Measurements from ENCODE around the gene PKMYT1. TPM values are rescaled to one million over a fixed set of nuclear protein-coding genes. Genes with fewer than 3 reads are reported as not detected.

The PKMYT1 gene
- total and polyA plus RNA-seq, 2 of the 4 experiments (the other 2 are of a cell fraction) = 1.8 to 14.9 TPM

DNA sequence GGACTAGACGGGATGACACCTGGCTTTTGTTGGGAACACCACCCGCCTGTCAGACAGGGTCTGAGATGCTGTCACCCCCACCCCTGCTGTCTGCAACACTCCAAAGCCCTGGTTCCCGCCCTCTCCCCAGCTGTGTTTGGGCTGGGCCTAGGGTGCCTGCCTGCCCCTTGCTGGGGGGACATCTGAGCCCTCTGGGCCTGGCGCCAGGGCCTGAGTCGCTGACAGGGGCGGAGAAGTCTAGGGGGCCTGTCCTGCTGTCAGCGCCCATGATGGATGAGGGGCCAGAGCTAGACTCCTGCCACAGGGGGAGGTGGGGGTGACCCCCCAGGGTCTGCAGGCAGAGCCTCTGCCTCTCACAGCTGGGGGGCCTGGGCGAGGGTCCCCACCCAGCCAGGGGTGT is 7.6 kb upstream of the PKMYT1 start:
- Histone ChIP-seq H3K36me3 (ENCODE audit: control insufficient read depth, insufficient read depth, low read length) (no peaks in the 10 kb centered on the region), H3K4me1 (ENCODE audit: control insufficient read depth, insufficient read depth, low read length) (peaks cover 2% of the 10 kb centered on the region; the same call in 1 of the 2 replicates), H3K4ac (ENCODE audit: low read depth, low read length) (no peak overlapping the region), H3K4me2 (ENCODE audit: low read depth, low read length) (no peak overlapping the region), H4K8ac (ENCODE audit: low read depth in 2 of 2, low read length in 2 of 2) (no peak overlapping the region), H3K56ac (ENCODE audit: extremely low read depth, insufficient read depth, low read length) (no peak overlapping the region), H3K9me1 (ENCODE audit: insufficient read depth, low read length) (no peaks in the 10 kb centered on the region), H2BK15ac (ENCODE audit: low read depth, low read length) (no peak overlapping the region), H2BK5ac (ENCODE audit: low read depth, low read length, poor library complexity, severe bottlenecking) (no peak overlapping the region), H3K18ac (ENCODE audit: low read depth, low read length) (no peak overlapping the region), H3K4me3 (ENCODE audit: insufficient read depth, low read depth, low read length) (no peak overlapping the region), H4K5ac (ENCODE audit: low read depth, low read length) (no peak overlapping the region), H3K9ac (ENCODE audit: low read depth, low read length) (no peak overlapping the region), H4K91ac (ENCODE audit: insufficient read depth, low read depth, low read length) (no peak overlapping the region), H2BK20ac (ENCODE audit: low read depth, low read length) (no peak overlapping the region), H4K20me1 (ENCODE audit: insufficient read depth, low read length) (no peaks in the 10 kb centered on the region), H2AK5ac (ENCODE audit: low read depth, low read length) (no peak overlapping the region), H2AFZ (replicated peaks; ENCODE audit: low read length, poor library complexity) (no peak overlapping the region), H2BK120ac (ENCODE audit: low read depth, low read length) (no peak overlapping the region), H3K9me3 (ENCODE audit: control insufficient read depth, insufficient read depth, low read length) (no peaks in the 10 kb centered on the region), H3K79me1 (ENCODE audit: low read depth in 1 of 2, low read length in 2 of 2) (no peaks in the 10 kb centered on the region), H2AK9ac (replicated peaks; ENCODE audit: low read depth, low read length, poor library complexity) (no peak overlapping the region), H3K27me3 (ENCODE audit: control insufficient read depth, insufficient read depth, low read length) (peaks cover 21% of the 10 kb centered on the region), H3K23ac (ENCODE audit: low read depth, low read length) (no peak overlapping the region), H3K14ac (replicated peaks; ENCODE audit: low read depth, low read length) (no peak overlapping the region), H3K27ac (ENCODE audit: insufficient read depth, low read length) (no peak overlapping the region)
- intact Hi-C loops (cut with micrococcal nuclease) = no loop called here
- dilution Hi-C loops (cut with HindIII; ENCODE audit: low sequenced_read_pairs, unreplicated experiment) = no loop called here
- ChIA-PET POLR2A (ENCODE audit: unreplicated experiment) (no interaction called here), CTCF (no interaction called here)
- WGBS, 2 experiments (ENCODE audit: extremely low coverage in 2 of 2, insufficient read length in 1 of 2) = 0% methylated on average over 1 of the region's 8 CpGs; no CpG with 5 or more reads in 1 of the 2 experiments
- BruUV-seq (replicated peaks) = no TSS peak
- no peak for DNase-seq
- in situ Hi-C loops (cut with MboI; ENCODE audit: low sequenced_read_pairs) = no loop called here
- TF ChIP-seq, protein P1, sequence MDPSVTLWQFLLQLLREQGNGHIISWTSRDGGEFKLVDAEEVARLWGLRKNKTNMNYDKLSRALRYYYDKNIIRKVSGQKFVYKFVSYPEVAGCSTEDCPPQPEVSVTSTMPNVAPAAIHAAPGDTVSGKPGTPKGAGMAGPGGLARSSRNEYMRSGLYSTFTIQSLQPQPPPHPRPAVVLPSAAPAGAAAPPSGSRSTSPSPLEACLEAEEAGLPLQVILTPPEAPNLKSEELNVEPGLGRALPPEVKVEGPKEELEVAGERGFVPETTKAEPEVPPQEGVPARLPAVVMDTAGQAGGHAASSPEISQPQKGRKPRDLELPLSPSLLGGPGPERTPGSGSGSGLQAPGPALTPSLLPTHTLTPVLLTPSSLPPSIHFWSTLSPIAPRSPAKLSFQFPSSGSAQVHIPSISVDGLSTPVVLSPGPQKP (IDR thresholded peaks at IDR 0.05; ENCODE audit: borderline replicate concordance, low read depth, low read length) = no peak
- TF ChIP-seq POLR2A (IDR thresholded peaks at IDR 0.05; ENCODE audit: low read depth, low read length) (no peak), SMC3 (IDR thresholded peaks at IDR 0.05; ENCODE audit: low read depth, low read length) (no peak), CHD1 (IDR thresholded peaks at IDR 0.05; ENCODE audit: low read depth, low read length) (no peak), RCOR1 (IDR thresholded peaks at IDR 0.05; ENCODE audit: insufficient replicate concordance, low read length) (no peak), CEBPB (IDR thresholded peaks at IDR 0.05; ENCODE audit: low read depth, low read length) (no peak), RFX5 (IDR thresholded peaks at IDR 0.05; ENCODE audit: low read depth, low read length) (no peak), MAFK (IDR thresholded peaks at IDR 0.05; ENCODE audit: low read depth, low read length) (no peak), BHLHE40 (IDR thresholded peaks at IDR 0.05; ENCODE audit: low read depth, low read length) (no peak), CTCF (conservative IDR thresholded peaks at IDR 0.05; ENCODE audit: low read depth, low read length) (no peak), MAZ (IDR thresholded peaks at IDR 0.05; ENCODE audit: borderline replicate concordance, low read depth, low read length) (no peak)
- no peak for ATAC-seq (ENCODE audit: low read depth)
